ENCODE measurements around the gene NIPAL4. TPM values are rescaled to one million over a fixed set of nuclear protein-coding genes. Genes with fewer than 3 reads are reported as not detected.

The NIPAL4 gene
- not detected in 2 replicates for total RNA-seq

DNA sequence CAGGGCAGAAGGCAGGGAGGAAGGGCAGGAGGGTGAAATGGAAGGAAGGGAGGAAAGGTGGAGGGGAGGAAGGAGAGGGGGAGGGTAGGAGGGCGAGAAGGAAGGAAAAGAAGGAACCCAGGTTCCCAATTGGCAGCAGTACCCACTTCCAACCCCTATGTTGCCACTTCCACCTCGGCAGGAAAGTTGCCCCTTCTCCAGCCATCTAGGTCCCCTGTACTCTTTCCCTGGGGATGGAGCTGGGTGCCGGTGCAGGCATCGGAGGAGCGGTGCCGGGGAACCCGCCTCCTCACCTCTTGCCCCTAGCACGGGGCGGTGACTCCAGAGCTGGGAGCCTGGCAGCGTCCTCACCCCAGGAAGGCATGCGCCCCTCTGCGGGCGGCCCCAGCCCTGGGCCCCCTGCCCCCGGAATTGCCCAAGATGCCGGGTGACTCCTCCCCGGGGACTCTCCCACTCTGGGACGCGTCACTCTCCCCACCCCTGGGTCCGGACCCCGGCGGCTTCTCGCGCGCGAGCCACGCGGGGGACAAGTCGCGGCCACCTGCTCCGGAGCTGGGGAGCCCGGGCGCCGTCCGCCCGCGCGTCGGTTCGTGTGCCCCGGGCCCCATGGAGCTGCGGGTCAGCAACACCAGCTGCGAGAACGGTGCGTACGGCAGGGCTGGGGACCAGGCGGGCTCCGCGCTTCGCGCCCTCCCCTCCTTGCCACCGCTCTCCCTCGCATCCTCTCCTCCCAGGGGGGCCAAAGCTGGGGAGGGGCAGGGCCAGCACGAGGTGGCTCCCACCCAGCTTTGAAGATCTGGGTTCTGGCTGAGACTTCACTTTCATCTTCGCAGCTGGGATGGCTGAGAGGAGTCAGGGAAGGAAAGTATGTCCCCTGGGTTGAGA is at the start of gene NIPAL4:
TSS of gene NIPAL4 (plus strand) at position 499 of the 885 bp plus-strand sequence. CDS start at position 607, 108 bp downstream.

Other genes starting within 250 kb of the NIPAL4 start
- gene CYFIP2, start 194.1 kb upstream of the NIPAL4 start, total RNA-seq = 2.4 and 5.7 TPM in 2 replicates
- 25.1 and 49.2 TPM in 2 replicates for gene ADAM19, start 115.6 kb downstream of the NIPAL4 start, total RNA-seq
- under 0.01 TPM in 1 of 2 replicates, not detected in the other for gene SOX30, start 192.2 kb downstream of the NIPAL4 start, total RNA-seq
- not detected in 2 replicates for gene C5orf52, start 211.3 kb downstream of the NIPAL4 start, total RNA-seq

Data from dermis lymphatic vessel endothelial cell (primary cell).